ENCODE results near the gene MCAM. TPM values are rescaled to one million over a fixed set of nuclear protein-coding genes. Genes with fewer than 3 reads are reported as not detected.

The MCAM gene
- total RNA-seq, 4 donors from 2014 or later: 613 to 1,211 (median 746) TPM

- DNase-seq (ENCODE audit: low spot score) (no peak), ATAC-seq (ENCODE audit: low FRiP score) (no peak)
- TF ChIP-seq CTCF (IDR thresholded peaks at IDR 0.05): no peak
These were observed 34.3 kb upstream of the MCAM start for GRCh38 chr11:119351232-119351631.

- no peak for DNase-seq (ENCODE audit: low spot score)
- ATAC-seq (ENCODE audit: low FRiP score): no peak
- no peak for TF ChIP-seq CTCF (IDR thresholded peaks at IDR 0.05)
These were observed 33.4 kb upstream of the MCAM start for GRCh38 chr11:119350302-119350701.

GRCh38 chr11:119347940-119348605, 31.1 kb upstream of the MCAM start:
- no peak for TF ChIP-seq CTCF (IDR thresholded peaks at IDR 0.05)
- no peak for DNase-seq (ENCODE audit: low spot score)
- no peak for ATAC-seq (ENCODE audit: low FRiP score)

- TF ChIP-seq CTCF (IDR thresholded peaks at IDR 0.05): no peak
- ATAC-seq (ENCODE audit: low FRiP score) (no peak), DNase-seq (ENCODE audit: low spot score) (no peak)
These were observed 30.3 kb upstream of the MCAM start for GRCh38 chr11:119347242-119347641.

GRCh38 chr11:119346605-119347004, 29.7 kb upstream of the MCAM start, which contains the start of gene MFRP:
TSS of gene MFRP (minus strand) at chr11:119346705. CDS start at chr11:119346513, 192 bp downstream.
- ATAC-seq (ENCODE audit: low FRiP score): no peak
- no peak for TF ChIP-seq CTCF (IDR thresholded peaks at IDR 0.05)
- no peak for DNase-seq (ENCODE audit: low spot score)

GRCh38 chr11:119345685-119346084, 28.8 kb upstream of the MCAM start:
- DNase-seq (ENCODE audit: low spot score): no peak
- ATAC-seq (ENCODE audit: low FRiP score): no peak
- no peak for TF ChIP-seq CTCF (IDR thresholded peaks at IDR 0.05)

- no peak for DNase-seq (ENCODE audit: low spot score)
- no peak for TF ChIP-seq CTCF (IDR thresholded peaks at IDR 0.05)
- no peak for ATAC-seq (ENCODE audit: low FRiP score)
These were observed 27.5 kb upstream of the MCAM start for GRCh38 chr11:119344291-119345010.
